Prostate gland (tissue), 2 donors: ENCODE results near the gene ARHGEF2. TPM values are rescaled to one million over a fixed set of nuclear protein-coding genes. Genes with fewer than 3 reads are reported as not detected.

Experiments used
- DNase-seq: peaks from one replicate; pipeline ENCODE4 v3.0.0-alpha.2; 2019; ENCODE audit warnings: low spot score
- H3K27ac ChIP-seq, 2 donors: fragments of 200-600 bp; sonication (generic); 2 replicates each; pipeline ENCODE4 v1.5.1; 2017 to 2019
- H3K27me3 ChIP-seq: fragments of 200-600 bp; sonication (generic); replicated peaks from 2 replicates; pipeline ENCODE4 v1.5.1; 2019; ENCODE audit not compliant: insufficient read depth
- H3K36me3 ChIP-seq, 2 donors: fragments of 200-600 bp; sonication (generic); 1 replicate in 1 of 2; 2 replicates in 1 of 2; pipeline versions ENCODE4 v1.5.1 to v1.8.1; 2017 to 2019
- H3K4me1 ChIP-seq: fragments of 200-600 bp; sonication (generic); replicated peaks from 2 replicates; pipeline ENCODE4 v1.5.1; 2019
- H3K4me3 ChIP-seq, 2 donors: fragments of 200-600 bp; sonication (generic); 2 replicates each; pipeline ENCODE4 v1.5.1; 2017 to 2019
- H3K9me3 ChIP-seq: fragments of 200-600 bp; sonication (generic); 2 replicates; pipeline ENCODE4 v1.5.1; 2017
- CTCF ChIP-seq, 4 experiments: fragments of 200-600 bp in 2 of 4; fragments of 450-650 bp in 2 of 4; sonication (generic) in 2 of 4; IDR thresholded peaks; 1 replicate in 3 of 4; 2 replicates in 1 of 4; pipeline ENCODE4 v1.5.1; 2016 to 2019; ENCODE audit warnings: antibody characterized with exemption in 4 of 4, mild to moderate bottlenecking in 2 of 4, moderate library complexity in 2 of 4
- POLR2A ChIP-seq: fragments of 450-650 bp; IDR thresholded peaks from one replicate; pipeline ENCODE4 v1.6.1; 2016; ENCODE audit warnings: antibody characterized with exemption, mild to moderate bottlenecking
- POLR2AphosphoS5 ChIP-seq: sonication (generic); formaldehyde crosslinking; IDR thresholded peaks from one replicate; pipeline ENCODE4 v1.6.1; 2017; ENCODE audit warnings: antibody characterized with exemption
- WGBS: methylation state at CpG from one replicate; pipeline ENCODE4 v1.1.5; 2018; 5-methylcytosine and 5-hydroxymethylcytosine counted together
- intact Hi-C: fragments of 100-400 bp; cut with DNase I; formaldehyde crosslinking; loops from one replicate; pipeline ENCODE4 v1.14.2; 2022
- total RNA-seq, 2 donors: library from RNA; depleted of rRNA; stranded (reverse); fragments of >200 nt; gene quantifications; one replicate each; pipeline ENCODE4 v1.1.0, GENCODE V29; 2016

Gene ARHGEF2
- total RNA-seq, 2 donors from 2014 or later = 35.8 to 66.2 TPM

GRCh38 chr1:155951753-155952504 is 26.4 kb downstream of the ARHGEF2 start:
- WGBS = 80% methylated on average over 6 of the region's 6 CpGs
- no peak overlapping the region for H3K4me3 ChIP-seq
- H3K27me3 ChIP-seq = no peaks in the 10 kb centered on the region
- no peaks in the 10 kb centered on the region for H3K4me1 ChIP-seq
- no peaks in the 10 kb centered on the region for H3K9me3 ChIP-seq
- intact Hi-C loops = no loop called here
- no peak overlapping the region for H3K27ac ChIP-seq
- TF ChIP-seq POLR2AphosphoS5 (no peak), POLR2A (no peak), CTCF (IDR thresholded peaks at IDR 0.05) (no peak)
- H3K36me3 ChIP-seq = peaks cover 7 to 29% of the 10 kb centered on the region in 2 donors
- no peak for DNase-seq

GRCh38 chr1:155950829-155951228 is 27.5 kb downstream of the ARHGEF2 start:
- 96% methylated on average over 11 of the region's 27 CpGs for WGBS
- no peak overlapping the region for H3K4me3 ChIP-seq
- H3K27ac ChIP-seq = no peak overlapping the region
- peaks cover 7 to 24% of the 10 kb centered on the region in 2 donors for H3K36me3 ChIP-seq
- DNase-seq = no peak
- no peaks in the 10 kb centered on the region for H3K4me1 ChIP-seq
- TF ChIP-seq CTCF (IDR thresholded peaks at IDR 0.05) (no peak), POLR2A (no peak), POLR2AphosphoS5 (no peak)
- intact Hi-C loops = no loop called here
- no peaks in the 10 kb centered on the region for H3K9me3 ChIP-seq
- no peaks in the 10 kb centered on the region for H3K27me3 ChIP-seq

GRCh38 chr1:155947741-155948140 is 30.6 kb downstream of the ARHGEF2 start:
- Histone ChIP-seq H3K36me3 (peaks cover 7 to 21% of the 10 kb centered on the region in 2 donors), H3K27me3 (no peaks in the 10 kb centered on the region), H3K9me3 (no peaks in the 10 kb centered on the region), H3K4me1 (no peaks in the 10 kb centered on the region), H3K4me3 (no peak overlapping the region), H3K27ac (no peak overlapping the region)
- no peak for DNase-seq
- 88% methylated on average over 8 of the region's 8 CpGs for WGBS
- intact Hi-C loops = no loop called here
- no peak for TF ChIP-seq POLR2A
- TF ChIP-seq POLR2AphosphoS5 = no peak
- TF ChIP-seq CTCF (IDR thresholded peaks at IDR 0.05) = no peak

- Histone ChIP-seq H3K27ac (no peak overlapping the region), H3K9me3 (no peaks in the 10 kb centered on the region), H3K4me1 (no peaks in the 10 kb centered on the region), H3K4me3 (no peak overlapping the region), H3K27me3 (no peaks in the 10 kb centered on the region), H3K36me3 (peaks cover 5 to 16% of the 10 kb centered on the region in 2 donors)
- WGBS = 82% methylated on average over 4 of the region's 4 CpGs
- intact Hi-C loops = no loop called here
- no peak for TF ChIP-seq POLR2A
- TF ChIP-seq CTCF (IDR thresholded peaks at IDR 0.05) = no peak
- TF ChIP-seq POLR2AphosphoS5 = no peak
- DNase-seq = no peak
Measured at GRCh38 chr1:155947292-155947691, 31.1 kb downstream of the ARHGEF2 start.

GRCh38 chr1:155946633-155947219 is 31.6 kb downstream of the ARHGEF2 start:
- TF ChIP-seq POLR2AphosphoS5 (no peak), POLR2A (no peak), CTCF (IDR thresholded peaks at IDR 0.05) (no peak)
- DNase-seq = no peak
- intact Hi-C loops = no loop called here
- Histone ChIP-seq H3K27me3 (no peaks in the 10 kb centered on the region), H3K4me3 (no peak overlapping the region), H3K9me3 (no peaks in the 10 kb centered on the region), H3K27ac (no peak overlapping the region), H3K36me3 (peaks cover 0 to 11% of the 10 kb centered on the region in 2 donors), H3K4me1 (no peaks in the 10 kb centered on the region)
- WGBS = 74% methylated on average over 8 of the region's 8 CpGs
